Vagina (tissue), 2 donors: ENCODE measurements around the gene CANX. TPM values are rescaled to one million over a fixed set of nuclear protein-coding genes. Genes with fewer than 3 reads are reported as not detected.
A peak's percentile ranks its signal among the peaks of the same experiment; 100 is the strongest.

Experiments used
- DNase-seq, 2 donors: peaks; one replicate each; pipeline ENCODE4 v3.0.0-alpha.2; 2017; ENCODE audit errors: extremely low spot score in 2 of 2
- H3K27ac ChIP-seq: fragments of 200-600 bp; sonication (generic); one replicate; pipeline ENCODE4 v1.5.1; 2019
- H3K27me3 ChIP-seq: fragments of 200-600 bp; sonication (generic); one replicate; pipeline ENCODE4 v1.5.1; 2019
- H3K36me3 ChIP-seq, 2 donors: fragments of 200-600 bp; sonication (generic); one replicate each; pipeline ENCODE4 v1.5.1; 2017 to 2019
- H3K4me1 ChIP-seq: fragments of 200-600 bp; sonication (generic); one replicate; pipeline ENCODE4 v1.5.1; 2019
- H3K4me3 ChIP-seq, 2 donors: fragments of 200-600 bp; sonication (generic); 1 replicate in 1 of 2; 2 replicates in 1 of 2; pipeline ENCODE4 v1.5.1; 2016 to 2019
- H3K9me3 ChIP-seq: fragments of 200-600 bp; sonication (generic); one replicate; pipeline ENCODE4 v1.5.1; 2019
- CTCF ChIP-seq, 3 experiments: fragments of 450-650 bp in 2 of 3; fragments of 200-600 bp in 1 of 3; sonication (generic) in 1 of 3; IDR thresholded peaks; one replicate each; pipeline ENCODE4 v1.5.1; 2017 to 2019; ENCODE audit warnings: antibody characterized with exemption in 3 of 3, mild to moderate bottlenecking in 2 of 3, moderate library complexity in 2 of 3
- POLR2A ChIP-seq, 2 donors: fragments of 450-650 bp; IDR thresholded peaks; one replicate each; pipeline ENCODE4 v1.6.1; 2017; ENCODE audit warnings: antibody characterized with exemption in 2 of 2, mild to moderate bottlenecking in 2 of 2, moderate library complexity in 2 of 2
- POLR2AphosphoS5 ChIP-seq, 2 donors: sonication (generic); formaldehyde crosslinking; IDR thresholded peaks; one replicate each; pipeline ENCODE4 v1.9.0; 2017; ENCODE audit warnings: antibody characterized with exemption in 2 of 2, mild to moderate bottlenecking in 2 of 2, low read depth in 1 of 2; ENCODE audit not compliant: insufficient read depth in 1 of 2
- intact Hi-C: fragments of 100-400 bp; cut with DNase I; formaldehyde crosslinking; loops from one replicate; pipeline ENCODE4 v1.15.1; 2023
- total RNA-seq: library from RNA; depleted of rRNA; stranded (reverse); fragments of >200 nt; gene quantifications from one replicate; pipeline ENCODE4 v1.2.3, GENCODE V29; 2016

CANX gene
- total RNA-seq, 1 donor from 2014 or later = 208 TPM

- Histone ChIP-seq H3K4me1 (peaks cover 42% of the 10 kb centered on the region), H3K4me3 (peak overlapping the region; percentile 80 to 98), H3K27ac (peak overlapping the region; percentile 95), H3K27me3 (no peaks in the 10 kb centered on the region), H3K36me3 (peaks cover 4 to 40% of the 10 kb centered on the region in 2 donors), H3K9me3 (no peaks in the 10 kb centered on the region)
- no peak for DNase-seq
- TF ChIP-seq POLR2A (IDR thresholded peaks at IDR 0.05) (no peak), POLR2AphosphoS5 (IDR thresholded peaks at IDR 0.05; ENCODE audit: insufficient read depth in 1 of 2, low read depth in 1 of 2) (no peak), CTCF (IDR thresholded peaks at IDR 0.05) (no peak)
- intact Hi-C loops = loop anchor here (2.0 kb wide), 1 partner anchor 33 kb away; the partner anchor contains the start of gene CANX
Observed at GRCh38 chr5:179731791-179732411, 33.1 kb downstream of the CANX start.

DNA sequence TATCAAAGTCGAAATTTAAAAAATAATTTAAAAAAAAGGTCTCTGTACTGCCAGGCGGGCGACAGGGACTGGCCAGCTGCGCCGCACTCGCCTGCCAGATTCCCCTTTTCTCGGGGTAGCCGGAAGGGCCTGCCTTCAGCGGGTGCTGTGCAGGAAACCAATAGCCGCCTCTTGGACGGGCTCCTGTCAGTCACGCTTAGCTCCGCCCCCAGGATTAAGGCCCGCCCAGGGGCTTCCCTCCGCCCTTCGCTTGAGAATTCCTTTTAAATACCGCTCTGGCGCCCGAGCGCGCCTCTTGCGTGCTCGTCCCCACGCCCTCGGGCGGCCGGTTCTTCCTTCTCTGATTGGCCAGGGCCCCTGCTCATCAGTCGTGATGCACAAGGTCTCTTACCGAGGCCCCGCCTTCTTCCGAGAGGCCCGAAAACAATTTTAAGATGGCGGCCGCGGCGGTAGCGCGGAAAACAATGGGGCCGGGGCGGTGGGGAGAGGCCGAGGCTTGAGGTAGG lies 33.7 kb downstream of the CANX start, which contains the start of gene MAML1:
TSS of gene MAML1 (plus strand) at position 411 of the 506 bp plus-strand sequence. CDS start 291 bp downstream, outside the sequence.
- peak; percentile 87 to 96 for TF ChIP-seq POLR2AphosphoS5 (IDR thresholded peaks at IDR 0.05; ENCODE audit: insufficient read depth in 1 of 2, low read depth in 1 of 2)
- TF ChIP-seq POLR2A (IDR thresholded peaks at IDR 0.05) = peak; percentile 47 to 77
- TF ChIP-seq CTCF (IDR thresholded peaks at IDR 0.05) = no peak
- H3K4me1 ChIP-seq = peaks cover 48% of the 10 kb centered on the region

DNA sequence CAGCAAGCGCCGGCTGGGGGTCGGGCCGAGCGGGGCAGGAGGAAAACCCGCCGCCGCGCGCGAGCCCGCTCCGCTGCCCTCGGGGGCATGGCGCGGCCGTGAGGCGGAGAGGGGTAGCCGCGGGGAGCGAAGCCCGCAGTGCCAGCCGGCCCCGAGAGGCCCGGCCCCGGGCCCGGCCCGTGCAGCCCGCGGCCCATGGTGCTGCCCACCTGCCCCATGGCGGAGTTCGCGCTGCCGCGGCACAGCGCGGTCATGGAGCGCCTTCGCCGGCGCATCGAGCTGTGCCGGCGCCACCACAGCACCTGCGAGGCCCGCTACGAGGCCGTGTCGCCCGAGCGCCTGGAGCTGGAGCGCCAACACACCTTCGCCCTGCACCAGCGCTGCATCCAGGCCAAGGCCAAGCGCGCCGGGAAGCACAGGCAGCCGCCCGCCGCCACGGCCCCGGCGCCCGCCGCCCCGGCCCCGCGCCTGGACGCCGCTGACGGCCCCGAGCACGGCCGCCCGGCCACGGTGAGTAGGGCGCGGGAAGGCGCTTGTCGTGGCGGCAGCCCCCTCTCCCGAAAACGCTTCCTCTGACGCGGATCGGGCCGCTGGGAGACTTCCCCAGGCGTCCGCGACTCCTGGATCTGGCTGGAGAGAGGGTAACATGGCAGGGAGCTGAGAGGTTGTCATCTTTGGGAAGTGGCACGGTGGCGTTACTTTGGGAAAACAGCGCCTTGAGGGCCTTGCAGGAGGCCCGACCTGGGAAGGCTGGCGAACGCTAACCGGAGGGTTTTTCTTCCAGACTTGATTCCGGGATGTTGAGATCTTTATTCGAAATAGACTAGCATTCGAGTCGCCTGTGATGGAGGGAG lies 34.4 kb downstream of the CANX start:
- TF ChIP-seq POLR2A (IDR thresholded peaks at IDR 0.05) (peak in 1 of 2 donors; percentile 0), CTCF (IDR thresholded peaks at IDR 0.05) (no peak), POLR2AphosphoS5 (IDR thresholded peaks at IDR 0.05; ENCODE audit: insufficient read depth in 1 of 2, low read depth in 1 of 2) (peak in 1 of 2 donors; percentile 12)
- Histone ChIP-seq H3K4me1 (peaks cover 54% of the 10 kb centered on the region), H3K4me3 (peak overlapping the region; percentile 80 to 98), H3K27ac (peak overlapping the region; percentile 95), H3K9me3 (no peaks in the 10 kb centered on the region), H3K36me3 (peaks cover 4 to 28% of the 10 kb centered on the region in 2 donors), H3K27me3 (no peaks in the 10 kb centered on the region)
- DNase-seq = peak in 1 of 2 donors; percentile 87
- intact Hi-C loops = loop anchor here (2.0 kb wide), 1 partner anchor 34 kb away; the partner anchor contains the start of gene CANX

More for the DNA sequence above, 33.7 kb downstream of the CANX start, which contains the start of gene MAML1:
- intact Hi-C loops = loop anchor here (2.0 kb wide), 1 partner anchor 34 kb away; the partner anchor contains the start of gene CANX
- H3K27me3 ChIP-seq = no peaks in the 10 kb centered on the region
- DNase-seq = peak; percentile 100
- peaks cover 4 to 35% of the 10 kb centered on the region in 2 donors for H3K36me3 ChIP-seq
- peak within 1 kb of the TSS; percentile 95 for H3K27ac ChIP-seq
- H3K4me3 ChIP-seq = peak within 1 kb of the TSS; percentile 80 to 98
- H3K9me3 ChIP-seq = no peaks in the 10 kb centered on the region

DNA sequence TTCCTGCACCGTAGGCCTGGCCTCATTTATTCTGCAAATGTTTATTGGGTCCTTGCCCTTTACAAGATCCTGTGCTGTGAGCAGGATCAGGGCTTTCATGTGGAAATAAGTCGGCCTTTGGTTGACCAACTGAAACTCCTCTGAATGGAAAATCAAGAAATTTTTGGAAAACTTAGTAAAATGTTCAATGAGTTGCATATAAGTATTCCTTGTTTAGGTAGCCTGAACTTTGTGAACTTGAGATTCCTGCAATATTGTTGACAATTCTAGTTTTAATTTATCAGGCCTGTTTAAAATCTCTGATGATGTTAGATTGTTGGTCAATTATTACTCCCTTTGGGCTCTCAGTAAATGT lies 35.0 kb downstream of the CANX start:
- TF ChIP-seq POLR2A (IDR thresholded peaks at IDR 0.05) = no peak
- no peak for TF ChIP-seq CTCF (IDR thresholded peaks at IDR 0.05)
- TF ChIP-seq POLR2AphosphoS5 (IDR thresholded peaks at IDR 0.05; ENCODE audit: insufficient read depth in 1 of 2, low read depth in 1 of 2) = no peak
- peaks cover 60% of the 10 kb centered on the region for H3K4me1 ChIP-seq
- peak overlapping the region; percentile 80 to 98 for H3K4me3 ChIP-seq
- no peaks in the 10 kb centered on the region for H3K9me3 ChIP-seq
- H3K27me3 ChIP-seq = no peaks in the 10 kb centered on the region
- H3K27ac ChIP-seq = peak overlapping the region; percentile 95
- DNase-seq = no peak
- intact Hi-C loops = loop anchor here (2.0 kb wide), 1 partner anchor 35 kb away; the partner anchor contains the start of gene CANX
- peaks cover 0 to 24% of the 10 kb centered on the region in 2 donors for H3K36me3 ChIP-seq
